Erythroblast (primary cell): ENCODE measurements around the gene TXNIP.

ENCODE experiments used
- GATA1 ChIP-seq: IDR thresholded peaks from 2 replicates; pipeline ENCODE4 v1.6.1; 2011; ENCODE audit warnings: low read depth, mild to moderate bottlenecking, control low read depth, low read length, moderate library complexity
- POLR2A ChIP-seq: IDR thresholded peaks from 2 replicates; pipeline ENCODE4 v1.6.1; 2011; ENCODE audit warnings: mild to moderate bottlenecking, low read length

DNA sequence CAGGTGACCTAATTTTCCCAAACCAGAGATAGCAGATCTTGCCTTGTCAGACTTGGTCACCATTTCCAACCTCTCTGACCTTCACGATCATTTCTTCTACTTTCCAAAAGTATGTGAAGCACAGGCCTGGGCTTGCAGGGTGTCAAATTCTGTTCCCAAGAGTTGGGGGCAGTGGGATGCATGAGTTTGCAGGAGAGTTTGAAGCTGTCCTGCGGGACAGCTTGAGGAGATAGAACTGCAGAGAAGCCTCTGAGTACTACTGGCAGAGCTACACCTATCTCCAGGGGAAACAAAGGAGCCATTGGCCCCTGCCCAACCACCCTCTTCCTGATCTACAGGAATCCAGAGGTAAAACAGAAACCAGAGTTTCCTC, 11.3 kb downstream of the TXNIP start:
- TF ChIP-seq POLR2A (no peak), GATA1 (no peak)
